Measurements from ENCODE around the gene LRP11. TPM values are rescaled to one million over a fixed set of nuclear protein-coding genes. Genes with fewer than 3 reads are reported as not detected.
A peak's percentile ranks its signal among the peaks of the same experiment; 100 is the strongest.

Gene LRP11
- total and polyA plus RNA-seq, 9 of the 15 experiments (the other 6 are each of a cell fraction or from before 2014, with no cell fraction given): 0.51 to 3.5 (median 2.4) TPM

- TF ChIP-seq RBM25 (IDR thresholded peaks at IDR 0.05; ENCODE audit: low read depth, low read length, severe bottlenecking) (no peak), POLR2AphosphoS2 (IDR thresholded peaks at IDR 0.05; ENCODE audit: low read length) (no peak), TAF1 (IDR thresholded peaks at IDR 0.05; ENCODE audit: control insufficient read depth, extremely low read depth, insufficient read depth, low read length, severe bottlenecking) (no peak), CREB1 (IDR thresholded peaks at IDR 0.05) (no peak), CREB1 (CRISPR knock-in tag; IDR thresholded peaks at IDR 0.05) (no peak), MITF (IDR thresholded peaks at IDR 0.05) (no peak), PBX2 (CRISPR knock-in tag; IDR thresholded peaks at IDR 0.05; ENCODE audit: low read depth) (no peak), PBX2 (tag; conservative IDR thresholded peaks at IDR 0.05; ENCODE audit: low read depth) (peak; percentile 57), MED1 (CRISPR knock-in tag; IDR thresholded peaks at IDR 0.05; ENCODE audit: borderline replicate concordance) (no peak), ZNF12 (CRISPR knock-in tag; IDR thresholded peaks at IDR 0.05) (no peak), NCOA2 (IDR thresholded peaks at IDR 0.05; ENCODE audit: partially characterized antibody in 2 of 2) (no peak), YBX1 (IDR thresholded peaks at IDR 0.05) (no peak), SMARCB1 (IDR thresholded peaks at IDR 0.05; ENCODE audit: insufficient read length, low read depth) (no peak), ZZZ3 (IDR thresholded peaks at IDR 0.05) (no peak), NCOR1 (IDR thresholded peaks at IDR 0.05) (no peak), CCNT2 (IDR thresholded peaks at IDR 0.05; ENCODE audit: borderline replicate concordance, extremely low read depth, insufficient read length, low read depth, low read length) (no peak), MEIS2 (IDR thresholded peaks at IDR 0.05; ENCODE audit: partially characterized antibody) (peak; percentile 46), RAD51 (IDR thresholded peaks at IDR 0.05; ENCODE audit: borderline replicate concordance, low read depth) (no peak), SETDB1 (IDR thresholded peaks at IDR 0.05; ENCODE audit: low read length) (no peak), NFIC (IDR thresholded peaks at IDR 0.05) (0 out of 2 replicates have a peak, but pooled peaks have one; percentile 18), SAFB (IDR thresholded peaks at IDR 0.05; ENCODE audit: borderline replicate concordance, low read depth, low read length) (no peak), HSF4 (CRISPR knock-in tag; IDR thresholded peaks at IDR 0.05; ENCODE audit: borderline replicate concordance) (no peak), ZNF280A (IDR thresholded peaks at IDR 0.05; ENCODE audit: low read depth, partially characterized antibody) (no peak), ZNF584 (CRISPR knock-in tag; IDR thresholded peaks at IDR 0.05; ENCODE audit: low read depth) (no peak)
These were observed 25.2 kb upstream of the LRP11 start (continued) for GRCh38 chr6:149889326-149889725.
